Limb (tissue), 2 donors: ENCODE measurements around the gene TNS3.

ENCODE experiments used
- DNase-seq, 2 donors: peaks; one replicate each; pipeline ENCODE4 v3.0.0-alpha.2; 2016; ENCODE audit errors: extremely low spot score in 2 of 2

Gene TNS3

GRCh38 chr7:47488201-47488968 lies 93.5 kb downstream of the TNS3 start:
- no peak for DNase-seq

- DNase-seq: no peak
Measured at GRCh38 chr7:47485640-47486435, 96.1 kb downstream of the TNS3 start.

GRCh38 chr7:47484923-47485639 lies 96.8 kb downstream of the TNS3 start:
- no peak for DNase-seq

- DNase-seq: no peak
Measured at GRCh38 chr7:47484457-47484856, 97.5 kb downstream of the TNS3 start.

GRCh38 chr7:47483604-47484273 lies 98.2 kb downstream of the TNS3 start:
- DNase-seq: no peak

- DNase-seq: no peak
Measured at GRCh38 chr7:47482013-47482875, 99.7 kb downstream of the TNS3 start.

- DNase-seq: no peak
Measured at GRCh38 chr7:47481541-47482012, 100.3 kb downstream of the TNS3 start.

- DNase-seq: no peak
Measured at GRCh38 chr7:47480576-47481538, 101.1 kb downstream of the TNS3 start.

- DNase-seq: no peak
Measured at GRCh38 chr7:47479821-47480575, 101.9 kb downstream of the TNS3 start.

- DNase-seq: no peak
Measured at GRCh38 chr7:47478926-47479711, 102.8 kb downstream of the TNS3 start.

GRCh38 chr7:47478017-47478344 lies 103.9 kb downstream of the TNS3 start:
- DNase-seq: no peak

GRCh38 chr7:47477191-47478016 lies 104.5 kb downstream of the TNS3 start:
- no peak for DNase-seq

- no peak for DNase-seq
Measured at GRCh38 chr7:47475880-47476227, 106.1 kb downstream of the TNS3 start.

GRCh38 chr7:47474937-47475879 lies 106.7 kb downstream of the TNS3 start:
- no peak for DNase-seq

GRCh38 chr7:47474211-47474936 lies 107.5 kb downstream of the TNS3 start:
- DNase-seq: no peak
